Prostate gland (tissue), 2 donors: ENCODE results near the gene S100A7A. TPM values are rescaled to one million over a fixed set of nuclear protein-coding genes. Genes with fewer than 3 reads are reported as not detected.
"Not testable (repeated sequence)": the region's sequence is repeated elsewhere in the genome, so short reads cannot be mapped to it uniquely, and the experiment has no call there.

Source experiments
- DNase-seq: peaks from one replicate; pipeline ENCODE4 v3.0.0-alpha.2; 2019; ENCODE audit warnings: low spot score
- H3K27ac ChIP-seq, 2 donors: fragments of 200-600 bp; sonication (generic); 2 replicates each; pipeline ENCODE4 v1.5.1; 2017 to 2019
- H3K27me3 ChIP-seq: fragments of 200-600 bp; sonication (generic); replicated peaks from 2 replicates; pipeline ENCODE4 v1.5.1; 2019; ENCODE audit not compliant: insufficient read depth
- H3K36me3 ChIP-seq, 2 donors: fragments of 200-600 bp; sonication (generic); 1 replicate in 1 of 2; 2 replicates in 1 of 2; pipeline versions ENCODE4 v1.5.1 to v1.8.1; 2017 to 2019
- H3K4me1 ChIP-seq: fragments of 200-600 bp; sonication (generic); replicated peaks from 2 replicates; pipeline ENCODE4 v1.5.1; 2019
- H3K4me3 ChIP-seq, 2 donors: fragments of 200-600 bp; sonication (generic); 2 replicates each; pipeline ENCODE4 v1.5.1; 2017 to 2019
- H3K9me3 ChIP-seq: fragments of 200-600 bp; sonication (generic); 2 replicates; pipeline ENCODE4 v1.5.1; 2017
- POLR2A ChIP-seq: fragments of 450-650 bp; IDR thresholded peaks from one replicate; pipeline ENCODE4 v1.6.1; 2016; ENCODE audit warnings: antibody characterized with exemption, mild to moderate bottlenecking
- POLR2AphosphoS5 ChIP-seq: sonication (generic); formaldehyde crosslinking; IDR thresholded peaks from one replicate; pipeline ENCODE4 v1.6.1; 2017; ENCODE audit warnings: antibody characterized with exemption
- WGBS: methylation state at CpG from one replicate; pipeline ENCODE4 v1.1.5; 2018; 5-methylcytosine and 5-hydroxymethylcytosine counted together
- intact Hi-C: fragments of 100-400 bp; cut with DNase I; formaldehyde crosslinking; loops from one replicate; pipeline ENCODE4 v1.14.2; 2022
- total RNA-seq, 2 donors: library from RNA; depleted of rRNA; stranded (reverse); fragments of >200 nt; gene quantifications; one replicate each; pipeline ENCODE4 v1.1.0, GENCODE V29; 2016
- TF ChIP-seq, protein P1 (sequence below), 4 experiments: fragments of 200-600 bp in 2 of 4; fragments of 450-650 bp in 2 of 4; sonication (generic) in 2 of 4; IDR thresholded peaks; 1 replicate in 3 of 4; 2 replicates in 1 of 4; pipeline ENCODE4 v1.5.1; 2016 to 2019; ENCODE audit warnings: antibody characterized with exemption in 4 of 4, mild to moderate bottlenecking in 2 of 4, moderate library complexity in 2 of 4

S100A7A gene
- total RNA-seq, 2 donors from 2014 or later, result not detected

GRCh38 chr1:153413961-153414360, 2.4 kb upstream of the S100A7A start:
- intact Hi-C loops, result not testable (repeated sequence)

GRCh38 chr1:153417136-153417888, 992 bp downstream of the S100A7A start:
- Histone ChIP-seq H3K36me3 (no peaks in the 10 kb centered on the region), H3K9me3 (no peaks in the 10 kb centered on the region), H3K27ac (no peak overlapping the region), H3K27me3 (no peaks in the 10 kb centered on the region), H3K4me3 (no peak overlapping the region), H3K4me1 (no peaks in the 10 kb centered on the region)
- intact Hi-C loops, result no loop called here
- DNase-seq, result no peak
- WGBS, result 86% methylated on average over 12 of the region's 12 CpGs
- TF ChIP-seq POLR2A (no peak), POLR2AphosphoS5 (no peak)
- TF ChIP-seq, protein P1, sequence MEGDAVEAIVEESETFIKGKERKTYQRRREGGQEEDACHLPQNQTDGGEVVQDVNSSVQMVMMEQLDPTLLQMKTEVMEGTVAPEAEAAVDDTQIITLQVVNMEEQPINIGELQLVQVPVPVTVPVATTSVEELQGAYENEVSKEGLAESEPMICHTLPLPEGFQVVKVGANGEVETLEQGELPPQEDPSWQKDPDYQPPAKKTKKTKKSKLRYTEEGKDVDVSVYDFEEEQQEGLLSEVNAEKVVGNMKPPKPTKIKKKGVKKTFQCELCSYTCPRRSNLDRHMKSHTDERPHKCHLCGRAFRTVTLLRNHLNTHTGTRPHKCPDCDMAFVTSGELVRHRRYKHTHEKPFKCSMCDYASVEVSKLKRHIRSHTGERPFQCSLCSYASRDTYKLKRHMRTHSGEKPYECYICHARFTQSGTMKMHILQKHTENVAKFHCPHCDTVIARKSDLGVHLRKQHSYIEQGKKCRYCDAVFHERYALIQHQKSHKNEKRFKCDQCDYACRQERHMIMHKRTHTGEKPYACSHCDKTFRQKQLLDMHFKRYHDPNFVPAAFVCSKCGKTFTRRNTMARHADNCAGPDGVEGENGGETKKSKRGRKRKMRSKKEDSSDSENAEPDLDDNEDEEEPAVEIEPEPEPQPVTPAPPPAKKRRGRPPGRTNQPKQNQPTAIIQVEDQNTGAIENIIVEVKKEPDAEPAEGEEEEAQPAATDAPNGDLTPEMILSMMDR (IDR thresholded peaks at IDR 0.05), result no peak

More at GRCh38 chr1:153413961-153414360, 2.4 kb upstream of the S100A7A start:
- H3K9me3 ChIP-seq, H3K4me3 ChIP-seq, DNase-seq, H3K36me3 ChIP-seq, H3K4me1 ChIP-seq, H3K27ac ChIP-seq, H3K27me3 ChIP-seq: not testable (repeated sequence)

DNA sequence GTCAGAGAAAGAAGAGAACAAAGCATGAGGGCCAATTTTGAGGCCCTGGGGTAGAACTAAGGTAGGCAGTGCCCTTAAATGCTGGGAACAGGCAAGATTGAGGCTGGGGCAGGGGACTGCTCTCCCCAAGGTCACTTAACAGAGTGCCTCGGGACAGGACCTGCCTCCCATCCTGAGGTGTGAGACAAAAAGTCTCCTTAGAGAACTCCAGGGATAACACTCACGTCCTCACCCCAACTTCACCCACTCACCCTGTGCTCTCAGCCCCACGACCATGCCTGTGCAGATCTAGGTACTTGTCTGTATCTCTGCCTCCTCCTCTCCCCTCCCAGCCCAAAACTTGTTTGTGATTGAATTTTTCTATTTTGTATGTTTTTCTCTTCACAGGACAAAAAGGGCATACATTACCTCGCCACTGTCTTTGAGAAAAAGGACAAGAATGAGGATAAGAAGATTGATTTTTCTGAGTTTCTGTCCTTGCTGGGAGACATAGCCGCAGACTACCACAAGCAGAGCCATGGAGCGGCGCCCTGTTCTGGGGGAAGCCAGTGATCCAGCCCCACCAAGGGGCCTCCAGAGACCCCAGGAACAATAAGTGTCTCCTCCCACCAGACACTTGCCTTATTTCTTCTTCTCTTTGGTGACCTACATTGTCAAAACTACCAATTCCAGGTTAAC, 2.6 kb downstream of the S100A7A start:
- H3K9me3 ChIP-seq, H3K27ac ChIP-seq, H3K27me3 ChIP-seq, intact Hi-C loops, H3K4me3 ChIP-seq, DNase-seq, H3K4me1 ChIP-seq, H3K36me3 ChIP-seq: not testable (repeated sequence)
- 70% methylated on average over 7 of the region's 7 CpGs for WGBS

- H3K9me3 ChIP-seq, H3K4me1 ChIP-seq, H3K4me3 ChIP-seq, H3K36me3 ChIP-seq, H3K27ac ChIP-seq, DNase-seq, intact Hi-C loops, H3K27me3 ChIP-seq: not testable (repeated sequence)
- 72% methylated on average over 2 of the region's 2 CpGs for WGBS
Observed at GRCh38 chr1:153419436-153419793, 3.1 kb downstream of the S100A7A start.

GRCh38 chr1:153420306-153420705, 4.0 kb downstream of the S100A7A start:
- Histone ChIP-seq H3K27me3 (no peaks in the 10 kb centered on the region), H3K4me3 (no peak overlapping the region), H3K9me3 (no peaks in the 10 kb centered on the region), H3K36me3 (no peaks in the 10 kb centered on the region), H3K4me1 (no peaks in the 10 kb centered on the region), H3K27ac (no peak overlapping the region)
- intact Hi-C loops, result no loop called here
- TF ChIP-seq, protein P1 (IDR thresholded peaks at IDR 0.05), result no peak
- TF ChIP-seq POLR2A (no peak), POLR2AphosphoS5 (no peak)
- WGBS, result 63% methylated on average over 2 of the region's 2 CpGs
- DNase-seq, result no peak

DNA sequence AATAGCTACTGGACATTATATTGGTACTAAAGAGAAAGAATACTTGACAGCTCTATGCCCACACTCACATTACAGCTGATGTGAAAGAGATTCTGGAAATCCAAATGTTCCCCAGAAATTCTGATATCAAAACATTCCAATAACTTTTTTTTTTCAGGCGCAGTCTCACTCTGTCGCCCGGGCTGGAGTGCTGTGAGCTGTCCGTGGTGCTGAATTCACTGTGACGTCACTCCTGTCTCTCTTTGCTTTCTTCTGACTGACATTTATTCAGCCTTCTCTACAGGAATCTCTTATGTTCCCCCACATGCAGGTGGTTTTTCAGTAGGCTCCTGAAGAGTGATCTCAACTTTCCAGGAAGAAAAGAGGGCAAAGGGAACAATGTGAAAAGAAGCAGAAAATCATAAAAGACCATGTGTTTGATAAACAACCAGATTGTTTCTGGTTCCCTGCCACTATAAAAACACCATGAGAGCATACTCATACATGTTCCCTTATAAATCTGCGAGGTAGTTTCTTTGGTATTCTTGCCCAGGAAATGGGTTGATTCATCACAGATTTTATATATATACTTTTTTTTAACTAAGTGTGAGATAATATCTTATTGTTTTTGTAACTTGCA, 6.2 kb downstream of the S100A7A start:
- 3% methylated on average over 6 of the region's 6 CpGs for WGBS
- intact Hi-C loops, result no loop called here
- peak; percentile 46 for DNase-seq

More for the DNA sequence above, 6.2 kb downstream of the S100A7A start:
- no peak overlapping the region for H3K4me3 ChIP-seq
- H3K36me3 ChIP-seq, result no peaks in the 10 kb centered on the region
- H3K27me3 ChIP-seq, result no peaks in the 10 kb centered on the region
- TF ChIP-seq POLR2AphosphoS5 (peak; percentile 24), POLR2A (no peak)
- TF ChIP-seq, protein P1 (IDR thresholded peaks at IDR 0.05), result no peak
- no peaks in the 10 kb centered on the region for H3K9me3 ChIP-seq
- H3K27ac ChIP-seq, result no peak overlapping the region
- H3K4me1 ChIP-seq, result no peaks in the 10 kb centered on the region
